Ectodermal cell (in vitro differentiated cells): ENCODE measurements around the gene ENKD1.

Source experiments
- H3K27ac ChIP-seq: 2 replicates; pipeline ENCODE4 v1.7.0; 2013; ENCODE audit warnings: mild to moderate bottlenecking, low read depth, low read length; ENCODE audit not compliant: insufficient read depth, poor library complexity, severe bottlenecking
- H3K27me3 ChIP-seq: 2 replicates; pipeline ENCODE4 v1.7.0; 2013; ENCODE audit warnings: mild to moderate bottlenecking, low read length; ENCODE audit not compliant: insufficient read depth, control insufficient read depth, poor library complexity, severe bottlenecking
- H3K36me3 ChIP-seq: one replicate; pipeline ENCODE4 v1.7.0; 2013; ENCODE audit warnings: low read length; ENCODE audit not compliant: control insufficient read depth, insufficient read depth
- H3K4me1 ChIP-seq: one replicate; pipeline ENCODE4 v1.7.0; 2013; ENCODE audit warnings: low read length; ENCODE audit not compliant: control insufficient read depth, insufficient read depth
- H3K4me3 ChIP-seq: 2 replicates; pipeline ENCODE4 v1.7.0; 2013; ENCODE audit warnings: low read depth, low read length, control low read depth; ENCODE audit not compliant: insufficient read depth
- H3K9me3 ChIP-seq: 2 replicates; pipeline ENCODE4 v1.7.0; 2013; ENCODE audit warnings: mild to moderate bottlenecking, low read length, moderate library complexity; ENCODE audit not compliant: control insufficient read depth
- WGBS, 2 experiments: methylation state at CpG; one replicate each; pipeline ENCODE4 v1.1.7; 2013; ENCODE audit warnings: missing lambda C conversion rate in 2 of 2; 5-methylcytosine and 5-hydroxymethylcytosine counted together

The ENKD1 gene

GRCh38 chr16:67679935-67680897, 13.7 kb upstream of the ENKD1 start:
- 95 to 96% methylated on average over 10 of the region's 10 CpGs for WGBS, 2 experiments
- peaks cover 7% of the 10 kb centered on the region for H3K36me3 ChIP-seq
- H3K27me3 ChIP-seq, result no peaks in the 10 kb centered on the region
- H3K4me1 ChIP-seq, result no peaks in the 10 kb centered on the region
- no peak overlapping the region for H3K27ac ChIP-seq
- H3K9me3 ChIP-seq, result no peaks in the 10 kb centered on the region
- no peak overlapping the region for H3K4me3 ChIP-seq

- Histone ChIP-seq H3K9me3 (no peaks in the 10 kb centered on the region), H3K4me3 (no peak overlapping the region), H3K27ac (no peak overlapping the region), H3K27me3 (no peaks in the 10 kb centered on the region), H3K4me1 (no peaks in the 10 kb centered on the region), H3K36me3 (no peaks in the 10 kb centered on the region)
- 93 to 94% methylated on average over 12 of the region's 12 CpGs for WGBS, 2 experiments
Observed at GRCh38 chr16:67678354-67679023, 11.9 kb upstream of the ENKD1 start.

GRCh38 chr16:67677712-67678111, 11.2 kb upstream of the ENKD1 start:
- H3K4me1 ChIP-seq, result no peaks in the 10 kb centered on the region
- H3K27ac ChIP-seq, result no peak overlapping the region
- no peaks in the 10 kb centered on the region for H3K36me3 ChIP-seq
- no peaks in the 10 kb centered on the region for H3K27me3 ChIP-seq
- no peak overlapping the region for H3K4me3 ChIP-seq
- H3K9me3 ChIP-seq, result no peaks in the 10 kb centered on the region
- 91 to 97% methylated on average over 1 of the region's 1 CpG for WGBS, 2 experiments

DNA sequence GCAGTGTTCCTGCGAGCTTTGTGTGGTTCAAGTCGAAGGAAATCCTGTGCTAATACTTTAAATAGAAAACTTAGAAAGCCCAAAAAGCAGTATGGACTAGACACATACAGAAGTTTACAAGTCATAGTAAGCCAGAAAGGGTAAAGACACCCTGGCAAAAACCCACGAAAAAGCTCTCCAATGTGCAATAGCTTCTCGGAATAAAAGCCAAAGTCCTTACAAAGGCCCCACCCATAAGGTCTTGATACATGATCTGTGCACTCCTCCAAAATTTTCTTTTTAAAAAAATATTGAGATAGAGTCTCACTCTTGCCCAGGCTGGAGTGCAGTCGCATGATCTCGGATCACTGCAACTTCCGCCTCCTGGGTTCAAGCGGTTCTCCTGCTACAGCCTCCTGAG, 10.4 kb upstream of the ENKD1 start:
- no peaks in the 10 kb centered on the region for H3K27me3 ChIP-seq
- H3K36me3 ChIP-seq, result no peaks in the 10 kb centered on the region
- no peak overlapping the region for H3K4me3 ChIP-seq
- H3K27ac ChIP-seq, result no peak overlapping the region
- H3K4me1 ChIP-seq, result no peaks in the 10 kb centered on the region
- H3K9me3 ChIP-seq, result no peaks in the 10 kb centered on the region
- WGBS, 2 experiments, result 95 to 96% methylated on average over 8 of the region's 8 CpGs

DNA sequence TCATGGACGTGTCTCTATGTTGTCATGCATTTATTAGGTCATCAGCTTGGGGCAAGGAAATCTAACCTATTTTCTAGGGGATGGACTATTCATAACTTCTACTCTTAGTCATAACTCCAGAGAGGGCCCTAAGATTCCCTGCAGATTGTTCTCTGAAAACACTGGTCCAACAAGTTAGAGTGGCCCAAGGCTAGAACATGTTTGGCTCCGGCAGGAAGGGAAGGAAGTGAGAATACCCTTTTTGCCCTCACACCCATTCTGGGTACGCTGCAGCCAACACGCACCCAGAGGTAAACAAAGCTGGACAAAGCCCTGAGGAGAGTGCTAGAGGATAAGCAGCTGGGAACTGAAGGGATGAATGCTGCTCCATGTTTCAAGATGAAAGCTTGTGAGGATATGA, 10.0 kb upstream of the ENKD1 start:
- no peaks in the 10 kb centered on the region for H3K9me3 ChIP-seq
- 92% methylated on average over 4 of the region's 4 CpGs for WGBS, 2 experiments
- no peaks in the 10 kb centered on the region for H3K4me1 ChIP-seq
- no peaks in the 10 kb centered on the region for H3K36me3 ChIP-seq
- no peak overlapping the region for H3K4me3 ChIP-seq
- H3K27ac ChIP-seq, result no peak overlapping the region
- no peaks in the 10 kb centered on the region for H3K27me3 ChIP-seq

DNA sequence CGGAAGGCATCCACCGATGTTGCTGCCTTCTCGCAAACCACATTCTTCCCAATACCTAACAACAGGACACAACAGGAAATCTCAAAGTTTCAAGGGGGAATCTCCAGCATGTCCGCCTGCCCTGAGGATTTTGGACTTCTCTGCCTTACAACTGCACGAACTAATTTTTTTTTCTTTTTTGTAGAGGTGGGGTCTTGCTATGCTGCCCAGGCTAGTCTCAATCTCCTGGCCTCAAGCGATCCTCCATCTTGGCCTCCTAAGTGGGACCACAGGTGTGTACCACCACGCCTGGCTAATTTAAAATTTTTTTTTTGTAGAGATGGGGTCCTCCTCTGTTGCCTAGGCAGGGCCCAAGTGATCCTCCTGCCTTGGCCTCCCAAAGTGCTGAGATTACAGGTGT, 9.4 kb upstream of the ENKD1 start:
- H3K4me1 ChIP-seq, result no peaks in the 10 kb centered on the region
- no peak overlapping the region for H3K4me3 ChIP-seq
- H3K27ac ChIP-seq, result no peak overlapping the region
- no peaks in the 10 kb centered on the region for H3K9me3 ChIP-seq
- H3K36me3 ChIP-seq, result no peaks in the 10 kb centered on the region
- 92 to 95% methylated on average over 7 of the region's 7 CpGs for WGBS, 2 experiments
- H3K27me3 ChIP-seq, result no peaks in the 10 kb centered on the region

- Histone ChIP-seq H3K4me1 (no peaks in the 10 kb centered on the region), H3K9me3 (no peaks in the 10 kb centered on the region), H3K27me3 (no peaks in the 10 kb centered on the region), H3K27ac (no peak overlapping the region), H3K36me3 (no peaks in the 10 kb centered on the region), H3K4me3 (no peak overlapping the region)
- 96 to 97% methylated on average over 17 of the region's 17 CpGs for WGBS, 2 experiments
Observed at GRCh38 chr16:67675579-67675935, 9.0 kb upstream of the ENKD1 start.

DNA sequence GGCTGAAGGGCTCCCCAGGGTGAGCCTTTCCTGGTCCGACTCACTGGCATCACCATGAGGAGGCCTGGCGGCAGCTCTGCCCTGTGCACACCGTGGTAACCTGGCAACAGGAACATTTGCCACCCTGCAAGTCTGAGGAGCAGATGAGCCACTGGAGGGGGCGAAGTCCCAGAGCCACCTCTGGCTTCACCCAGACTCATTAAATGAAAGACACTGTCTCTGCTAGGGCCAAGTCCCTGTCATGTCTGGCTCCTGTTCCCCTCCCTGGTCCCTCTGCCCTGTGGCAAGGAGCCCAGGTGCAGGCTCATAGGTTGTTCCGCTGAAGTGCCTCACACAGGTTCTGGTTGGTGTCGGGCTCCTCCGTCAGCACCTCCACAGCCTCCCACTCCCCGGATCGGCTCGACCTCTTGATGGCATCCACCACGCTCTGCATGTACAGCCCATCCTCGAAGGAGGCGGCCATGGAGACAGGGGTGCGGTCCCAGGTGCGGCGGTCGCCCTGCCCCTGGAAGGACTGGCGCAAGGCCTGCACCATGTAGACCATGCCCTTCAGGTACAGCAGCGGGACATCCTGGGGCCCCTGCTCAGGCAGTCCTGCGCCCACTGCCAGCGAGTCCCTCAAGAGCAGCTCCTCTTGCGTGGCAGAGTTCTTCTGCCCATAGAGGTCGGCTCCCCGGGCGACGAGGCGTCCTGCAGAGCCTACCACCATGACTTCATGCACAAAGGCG, 8.5 kb upstream of the ENKD1 start:
- Histone ChIP-seq H3K27ac (no peak overlapping the region), H3K4me1 (no peaks in the 10 kb centered on the region), H3K27me3 (no peaks in the 10 kb centered on the region), H3K9me3 (no peaks in the 10 kb centered on the region), H3K36me3 (no peaks in the 10 kb centered on the region), H3K4me3 (no peak overlapping the region)
- WGBS, 2 experiments, result 96% methylated on average over 28 of the region's 28 CpGs

GRCh38 chr16:67673712-67674580, 7.4 kb upstream of the ENKD1 start:
- Histone ChIP-seq H3K4me3 (no peak overlapping the region), H3K27ac (no peak overlapping the region), H3K4me1 (no peaks in the 10 kb centered on the region), H3K36me3 (no peaks in the 10 kb centered on the region), H3K27me3 (no peaks in the 10 kb centered on the region), H3K9me3 (no peaks in the 10 kb centered on the region)
- 91 to 93% methylated on average over 21 of the region's 21 CpGs for WGBS, 2 experiments
